ENCODE data around the gene PLEKHD1.
A peak's percentile ranks its signal among the peaks of the same experiment; 100 is the strongest.

Gene PLEKHD1

GRCh38 chr14:69458350-69458749 is 26.2 kb upstream of the PLEKHD1 start:
- no peak for TF ChIP-seq CTCF (IDR thresholded peaks at IDR 0.05; ENCODE audit: low read depth, low read length)
- H3K4me3 ChIP-seq (ENCODE audit: low read depth, low read length), result no peak overlapping the region

GRCh38 chr14:69459122-69459521 is 25.4 kb upstream of the PLEKHD1 start:
- no peak for TF ChIP-seq CTCF (IDR thresholded peaks at IDR 0.05; ENCODE audit: low read depth, low read length)
- H3K4me3 ChIP-seq (ENCODE audit: low read depth, low read length), result no peak overlapping the region

- peak; percentile 61 for TF ChIP-seq CTCF (IDR thresholded peaks at IDR 0.05; ENCODE audit: low read depth, low read length)
- H3K4me3 ChIP-seq (ENCODE audit: low read depth, low read length), result no peak overlapping the region
Observed at GRCh38 chr14:69460093-69460701, 24.3 kb upstream of the PLEKHD1 start.

- H3K4me3 ChIP-seq (ENCODE audit: low read depth, low read length), result peak overlapping the region; percentile 30; the same call in 1 of the 2 replicates
- no peak for TF ChIP-seq CTCF (IDR thresholded peaks at IDR 0.05; ENCODE audit: low read depth, low read length)
Observed at GRCh38 chr14:69464379-69464778, 20.1 kb upstream of the PLEKHD1 start.

GRCh38 chr14:69464829-69465228 is 19.7 kb upstream of the PLEKHD1 start:
- H3K4me3 ChIP-seq (ENCODE audit: low read depth, low read length), result peak overlapping the region; percentile 30; the same call in 1 of the 2 replicates
- TF ChIP-seq CTCF (IDR thresholded peaks at IDR 0.05; ENCODE audit: low read depth, low read length), result no peak

GRCh38 chr14:69468949-69469348 is 15.6 kb upstream of the PLEKHD1 start:
- H3K4me3 ChIP-seq (ENCODE audit: low read depth, low read length), result no peak overlapping the region
- no peak for TF ChIP-seq CTCF (IDR thresholded peaks at IDR 0.05; ENCODE audit: low read depth, low read length)

GRCh38 chr14:69471436-69471835 is 13.1 kb upstream of the PLEKHD1 start:
- H3K4me3 ChIP-seq (ENCODE audit: low read depth, low read length), result no peak overlapping the region
- TF ChIP-seq CTCF (IDR thresholded peaks at IDR 0.05; ENCODE audit: low read depth, low read length), result no peak
